Panc1 (cell line): ENCODE data around the gene AKIRIN1. TPM values are rescaled to one million over a fixed set of nuclear protein-coding genes. Genes with fewer than 3 reads are reported as not detected.

Experiments
- ATAC-seq: fragments of 200-7000 bp; cut with Tn5 transposase; 2 replicates; pipeline ENCODE4 v1.9.1; 2020; ENCODE audit warnings: mild to moderate bottlenecking, moderate library complexity
- BruUV-seq: library from RNA; stranded (reverse); fragments of 400-500 nt; replicated peaks from 2 replicates; lab custom pipeline; 2021; lab: Mats Ljungman, UMichigan
- CTCF ChIA-PET: fragments of 300-600 bp; sonication (Branson Sonifier 250); formaldehyde crosslinking; loops from one replicate; lab custom pipeline; 2022; ENCODE audit warnings: antibody characterized with exemption; lab: Charles Lee
- POLR2A ChIA-PET: fragments of 300-600 bp; sonication (Branson Sonifier 250); formaldehyde crosslinking; loops from one replicate; lab custom pipeline; 2022; ENCODE audit warnings: antibody characterized with exemption; lab: Charles Lee
- DNase-seq: peaks from one replicate; pipeline ENCODE4 v3.0.0-alpha.2; 2010; ENCODE audit warnings: low read depth, low spot score
- H3K27ac ChIP-seq: 2 replicates; pipeline ENCODE4 v1.5.1; 2011; ENCODE audit warnings: mild to moderate bottlenecking, low read length, inconsistent platforms
- H3K27me3 ChIP-seq: fragments of 200-500 bp; sonication (Bioruptor generic); 2 replicates; pipeline ENCODE4 v1.6.0; 2014; ENCODE audit warnings: low read length, inconsistent platforms; ENCODE audit not compliant: control insufficient read depth, insufficient read depth
- H3K36me3 ChIP-seq: fragments of 200-500 bp; sonication (Bioruptor generic); 2 replicates; pipeline ENCODE4 v1.5.1; 2014; ENCODE audit warnings: inconsistent platforms, mild to moderate bottlenecking, low read length, moderate library complexity; ENCODE audit not compliant: control insufficient read depth, insufficient read depth
- H3K4me1 ChIP-seq: 2 replicates; pipeline ENCODE4 v1.5.1; 2011; ENCODE audit warnings: inconsistent platforms, mild to moderate bottlenecking, low read length, moderate library complexity; ENCODE audit not compliant: control insufficient read depth, insufficient read depth
- H3K4me3 ChIP-seq, 2 experiments: 2 replicates each; pipeline ENCODE4 v1.5.1; 2011 to 2012; ENCODE audit warnings: low read depth in 2 of 2, low read length in 2 of 2, mild to moderate bottlenecking in 2 of 2, inconsistent platforms in 1 of 2, moderate library complexity in 1 of 2
- H3K9me3 ChIP-seq: fragments of 200-500 bp; sonication (Bioruptor generic); 2 replicates; pipeline ENCODE4 v1.5.1; 2014; ENCODE audit warnings: low read depth, mild to moderate bottlenecking, inconsistent platforms, low read length, moderate library complexity; ENCODE audit not compliant: control insufficient read depth, insufficient read depth
- POLR2AphosphoS5 ChIP-seq: IDR thresholded peaks from 2 replicates; pipeline ENCODE4 v1.6.1; 2012; ENCODE audit warnings: mild to moderate bottlenecking, low read depth, low read length, moderate library complexity
- SIN3A ChIP-seq: IDR thresholded peaks from 2 replicates; pipeline ENCODE4 v1.6.1; 2012; ENCODE audit warnings: low read depth, mild to moderate bottlenecking, low read length, moderate library complexity, borderline replicate concordance; ENCODE audit not compliant: insufficient read depth
- TCF7L2 ChIP-seq: IDR thresholded peaks from 2 replicates; pipeline ENCODE4 v1.6.1; 2011; ENCODE audit warnings: mild to moderate bottlenecking, low read depth, low read length, inconsistent platforms
- in situ Hi-C: cut with HindIII; loops from 2 replicates; pipeline ENCODE4 v1.10.0; 2016; ENCODE audit warnings: low sequenced_read_pairs, low pct_unique_long_range_greater_than_20kb
- intact Hi-C: fragments of 100-400 bp; cut with micrococcal nuclease; formaldehyde crosslinking; loops from one replicate; pipeline ENCODE4 v1.10.0; 2022; ENCODE audit not compliant: unreplicated experiment
- total RNA-seq: library from RNA; stranded (reverse); gene quantifications from one replicate; pipeline ENCODE4 v1.2.1, GENCODE V29; 2021; ENCODE audit not compliant: unreplicated experiment
- TF ChIP-seq, protein P1 (sequence below), 2 experiments: IDR thresholded peaks; 2 replicates each; pipeline ENCODE4 v1.6.1; 2011 to 2012; ENCODE audit warnings: low read depth in 2 of 2, control low read depth in 1 of 2, low read length in 1 of 2, mild to moderate bottlenecking in 1 of 2, moderate library complexity in 1 of 2; ENCODE audit not compliant: insufficient read depth in 1 of 2
- TF ChIP-seq, protein P2 (sequence below): fragments of 450-650 bp; IDR thresholded peaks from 2 replicates; pipeline ENCODE4 v1.5.1; 2017; ENCODE audit warnings: mild to moderate bottlenecking

AKIRIN1 gene
- total RNA-seq, 1 experiment from 2014 or later, result 116 TPM

DNA sequence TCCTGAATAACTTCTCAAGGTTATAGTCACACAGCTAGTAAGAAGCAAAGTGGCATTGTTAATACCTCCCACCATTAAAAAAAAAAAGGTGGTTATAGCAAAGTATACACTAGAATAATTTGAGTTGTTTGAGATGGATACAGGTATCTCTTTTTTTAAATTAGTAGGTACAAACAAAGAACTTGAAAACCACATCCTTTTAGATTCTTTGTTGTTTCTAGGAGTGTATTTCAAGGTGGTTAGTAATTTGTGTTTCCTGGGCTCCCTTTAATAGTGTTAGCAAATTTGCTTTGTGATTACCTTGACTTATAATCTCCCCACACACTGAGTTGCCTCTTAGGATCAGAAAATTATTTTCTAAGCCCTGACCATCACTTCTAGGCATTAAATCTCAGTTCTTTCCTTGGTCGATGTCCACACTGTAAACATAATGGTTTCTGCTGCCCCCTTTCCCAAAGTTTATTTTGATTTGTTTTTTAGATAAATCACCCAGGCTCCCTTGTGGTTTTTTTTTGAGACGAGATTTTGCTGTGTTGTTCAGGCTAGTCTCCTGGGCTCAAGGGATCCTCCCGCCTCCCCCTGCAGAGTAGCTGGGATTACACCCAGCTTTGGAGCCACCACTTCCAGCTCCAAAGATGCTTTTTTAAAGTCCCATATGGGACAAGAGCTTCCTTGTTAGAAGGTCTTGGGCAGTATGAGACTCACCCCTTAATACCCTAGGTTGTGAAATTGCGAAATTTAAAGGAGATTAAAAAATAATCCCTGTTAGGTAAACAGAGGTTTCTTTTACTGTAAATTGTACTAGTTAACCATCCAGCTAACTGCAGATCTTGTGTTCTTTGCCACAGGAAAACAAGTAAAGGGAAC is 6.2 kb downstream of the AKIRIN1 start:
- in situ Hi-C loops, result no loop called here
- Histone ChIP-seq H3K27me3 (no peaks in the 10 kb centered on the region), H3K4me1 (peaks cover 11% of the 10 kb centered on the region), H3K36me3 (peaks cover 32% of the 10 kb centered on the region), H3K4me3 (no peak overlapping the region), H3K9me3 (no peaks in the 10 kb centered on the region), H3K27ac (no peak overlapping the region)
- POLR2A ChIA-PET, result interaction anchor here (0.6 to 0.7 kb wide), 2 partner anchors 15 to 1374 kb away, joined by 5 to 6 read pairs; no protein-coding TSS in a partner anchor
- ATAC-seq (no peak; the same call in 1 of the 2 replicates), DNase-seq (no peak)
- intact Hi-C loops, result no loop called here
- no peak for TF ChIP-seq TCF7L2
- TF ChIP-seq, protein P1, sequence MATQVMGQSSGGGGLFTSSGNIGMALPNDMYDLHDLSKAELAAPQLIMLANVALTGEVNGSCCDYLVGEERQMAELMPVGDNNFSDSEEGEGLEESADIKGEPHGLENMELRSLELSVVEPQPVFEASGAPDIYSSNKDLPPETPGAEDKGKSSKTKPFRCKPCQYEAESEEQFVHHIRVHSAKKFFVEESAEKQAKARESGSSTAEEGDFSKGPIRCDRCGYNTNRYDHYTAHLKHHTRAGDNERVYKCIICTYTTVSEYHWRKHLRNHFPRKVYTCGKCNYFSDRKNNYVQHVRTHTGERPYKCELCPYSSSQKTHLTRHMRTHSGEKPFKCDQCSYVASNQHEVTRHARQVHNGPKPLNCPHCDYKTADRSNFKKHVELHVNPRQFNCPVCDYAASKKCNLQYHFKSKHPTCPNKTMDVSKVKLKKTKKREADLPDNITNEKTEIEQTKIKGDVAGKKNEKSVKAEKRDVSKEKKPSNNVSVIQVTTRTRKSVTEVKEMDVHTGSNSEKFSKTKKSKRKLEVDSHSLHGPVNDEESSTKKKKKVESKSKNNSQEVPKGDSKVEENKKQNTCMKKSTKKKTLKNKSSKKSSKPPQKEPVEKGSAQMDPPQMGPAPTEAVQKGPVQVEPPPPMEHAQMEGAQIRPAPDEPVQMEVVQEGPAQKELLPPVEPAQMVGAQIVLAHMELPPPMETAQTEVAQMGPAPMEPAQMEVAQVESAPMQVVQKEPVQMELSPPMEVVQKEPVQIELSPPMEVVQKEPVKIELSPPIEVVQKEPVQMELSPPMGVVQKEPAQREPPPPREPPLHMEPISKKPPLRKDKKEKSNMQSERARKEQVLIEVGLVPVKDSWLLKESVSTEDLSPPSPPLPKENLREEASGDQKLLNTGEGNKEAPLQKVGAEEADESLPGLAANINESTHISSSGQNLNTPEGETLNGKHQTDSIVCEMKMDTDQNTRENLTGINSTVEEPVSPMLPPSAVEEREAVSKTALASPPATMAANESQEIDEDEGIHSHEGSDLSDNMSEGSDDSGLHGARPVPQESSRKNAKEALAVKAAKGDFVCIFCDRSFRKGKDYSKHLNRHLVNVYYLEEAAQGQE (IDR thresholded peaks at IDR 0.05; ENCODE audit: insufficient read depth in 1 of 2, low read depth in 2 of 2, low read length in 1 of 2), result no peak
- TF ChIP-seq, protein P2, sequence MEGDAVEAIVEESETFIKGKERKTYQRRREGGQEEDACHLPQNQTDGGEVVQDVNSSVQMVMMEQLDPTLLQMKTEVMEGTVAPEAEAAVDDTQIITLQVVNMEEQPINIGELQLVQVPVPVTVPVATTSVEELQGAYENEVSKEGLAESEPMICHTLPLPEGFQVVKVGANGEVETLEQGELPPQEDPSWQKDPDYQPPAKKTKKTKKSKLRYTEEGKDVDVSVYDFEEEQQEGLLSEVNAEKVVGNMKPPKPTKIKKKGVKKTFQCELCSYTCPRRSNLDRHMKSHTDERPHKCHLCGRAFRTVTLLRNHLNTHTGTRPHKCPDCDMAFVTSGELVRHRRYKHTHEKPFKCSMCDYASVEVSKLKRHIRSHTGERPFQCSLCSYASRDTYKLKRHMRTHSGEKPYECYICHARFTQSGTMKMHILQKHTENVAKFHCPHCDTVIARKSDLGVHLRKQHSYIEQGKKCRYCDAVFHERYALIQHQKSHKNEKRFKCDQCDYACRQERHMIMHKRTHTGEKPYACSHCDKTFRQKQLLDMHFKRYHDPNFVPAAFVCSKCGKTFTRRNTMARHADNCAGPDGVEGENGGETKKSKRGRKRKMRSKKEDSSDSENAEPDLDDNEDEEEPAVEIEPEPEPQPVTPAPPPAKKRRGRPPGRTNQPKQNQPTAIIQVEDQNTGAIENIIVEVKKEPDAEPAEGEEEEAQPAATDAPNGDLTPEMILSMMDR, result no peak
- TF ChIP-seq POLR2AphosphoS5, result no peak
- no peak for TF ChIP-seq SIN3A
- BruUV-seq, result no TSS peak
- CTCF ChIA-PET, result no interaction called here

DNA sequence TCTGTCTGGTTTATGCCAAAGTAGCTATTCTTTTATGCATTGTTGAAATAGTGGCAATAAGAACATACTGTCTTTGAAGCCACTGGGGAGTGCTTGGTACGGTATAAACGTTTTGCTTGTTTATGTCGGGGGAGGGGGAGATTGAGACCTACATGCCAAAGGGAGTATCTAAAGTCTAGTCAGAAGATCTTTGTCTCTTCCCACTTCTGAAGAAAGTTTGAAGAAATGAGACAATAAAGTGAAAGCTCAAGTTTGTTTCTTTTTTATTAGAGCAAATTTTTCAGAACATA is 6.8 kb downstream of the AKIRIN1 start:
- peaks cover 36% of the 10 kb centered on the region for H3K36me3 ChIP-seq
- BruUV-seq, result no TSS peak
- intact Hi-C loops (no loop called here), in situ Hi-C loops (no loop called here)
- TF ChIP-seq SIN3A (no peak), TCF7L2 (no peak), POLR2AphosphoS5 (no peak)
- TF ChIP-seq, protein P1 (IDR thresholded peaks at IDR 0.05; ENCODE audit: insufficient read depth in 1 of 2, low read depth in 2 of 2, low read length in 1 of 2), result no peak
- TF ChIP-seq, protein P2, result no peak
- H3K9me3 ChIP-seq, result no peaks in the 10 kb centered on the region
- H3K27me3 ChIP-seq, result no peaks in the 10 kb centered on the region
- H3K4me1 ChIP-seq, result peaks cover 7% of the 10 kb centered on the region
- POLR2A ChIA-PET, result interaction anchor here (0.7 kb wide), 1 partner anchor 16 kb away, joined by 6 read pairs; no protein-coding TSS in a partner anchor
- H3K4me3 ChIP-seq, result no peak overlapping the region
- ATAC-seq (no peak), DNase-seq (no peak)
- CTCF ChIA-PET, result no interaction called here
- H3K27ac ChIP-seq, result no peak overlapping the region
